Hepatocyte (in vitro differentiated cells): Measurements from ENCODE around the gene C6orf132. TPM values are rescaled to one million over a fixed set of nuclear protein-coding genes. Genes with fewer than 3 reads are reported as not detected.

Experiments used
- DNase-seq: peaks from one replicate; pipeline ENCODE4 v3.0.0-alpha.2; 2016; ENCODE audit warnings: low spot score
- H2AFZ ChIP-seq: fragments of 200-600 bp; sonication (generic); 2 replicates; pipeline ENCODE4 v1.6.0; 2016; ENCODE audit warnings: antibody characterized with exemption, mild to moderate bottlenecking
- H3K27ac ChIP-seq: fragments of 200-600 bp; sonication (generic); 2 replicates; pipeline ENCODE4 v1.5.1; 2016; ENCODE audit warnings: mild to moderate bottlenecking
- H3K27me3 ChIP-seq: fragments of 200-600 bp; sonication (generic); 2 replicates; pipeline ENCODE4 v1.6.1; 2016
- H3K36me3 ChIP-seq: fragments of 200-600 bp; sonication (generic); replicated peaks from 2 replicates; pipeline ENCODE4 v1.5.1; 2016; ENCODE audit warnings: low read depth; ENCODE audit not compliant: insufficient read depth
- H3K4me1 ChIP-seq: fragments of 200-600 bp; sonication (generic); 2 replicates; pipeline ENCODE4 v1.5.1; 2016; ENCODE audit warnings: mild to moderate bottlenecking, moderate library complexity; ENCODE audit not compliant: insufficient read depth
- H3K4me2 ChIP-seq: fragments of 200-600 bp; sonication (generic); 2 replicates; pipeline ENCODE4 v1.6.0; 2016
- H3K4me3 ChIP-seq: fragments of 200-600 bp; sonication (generic); 2 replicates; pipeline ENCODE4 v1.5.1; 2016; ENCODE audit warnings: mild to moderate bottlenecking
- H3K79me2 ChIP-seq: fragments of 200-600 bp; sonication (generic); 2 replicates; pipeline ENCODE4 v1.6.0; 2017; ENCODE audit warnings: mild to moderate bottlenecking
- H3K9me2 ChIP-seq: fragments of 200-600 bp; sonication (generic); replicated peaks from 2 replicates; pipeline ENCODE4 v1.6.0; 2017; ENCODE audit warnings: mild to moderate bottlenecking; ENCODE audit not compliant: insufficient read depth
- H3K9me3 ChIP-seq: fragments of 200-600 bp; sonication (generic); 2 replicates; pipeline ENCODE4 v1.5.1; 2016; ENCODE audit warnings: low read depth, mild to moderate bottlenecking
- H4K20me1 ChIP-seq: fragments of 200-600 bp; sonication (generic); 2 replicates; pipeline ENCODE4 v1.6.0; 2016; ENCODE audit warnings: mild to moderate bottlenecking; ENCODE audit not compliant: insufficient read depth, poor library complexity, severe bottlenecking
- CTCF ChIP-seq: fragments of 200-600 bp; sonication (generic); IDR thresholded peaks from 2 replicates; pipeline ENCODE4 v1.5.1; 2016; ENCODE audit warnings: antibody characterized with exemption, mild to moderate bottlenecking; ENCODE audit not compliant: poor library complexity
- EZH2 ChIP-seq: fragments of 200-600 bp; sonication (generic); IDR thresholded peaks from 2 replicates; pipeline ENCODE4 v1.6.1; 2016; ENCODE audit warnings: antibody characterized with exemption, mild to moderate bottlenecking, borderline replicate concordance
- EZH2phosphoT487 ChIP-seq: fragments of 200-600 bp; sonication (generic); IDR thresholded peaks from one replicate; pipeline ENCODE4 v1.6.1; 2018; ENCODE audit warnings: antibody characterized with exemption, mild to moderate bottlenecking, low read depth, moderate library complexity; ENCODE audit not compliant: unreplicated experiment, severe bottlenecking
- WGBS: methylation state at CpG from one replicate; pipeline ENCODE4 v1.1.6; 2016; ENCODE audit warnings: low lambda C conversion rate; ENCODE audit errors: missing lambda C conversion rate; 5-methylcytosine and 5-hydroxymethylcytosine counted together
- polyA plus RNA-seq: library from polyadenylated mRNA; unstranded; fragments of >200 nt; fragmentation: Nextera tagmentation; extraction: Ambion mirVana; gene quantifications from 2 replicates; pipeline ENCODE4 v1.2.1, GENCODE V29; 2016
- total RNA-seq: library from RNA; depleted of rRNA; stranded (reverse); fragments of >200 nt; gene quantifications from 2 replicates; pipeline ENCODE4 v1.2.3, GENCODE V29; 2014

The C6orf132 gene
- total and polyA plus RNA-seq, 2 experiments from 2014 or later = 10.5 to 12.5 TPM

GRCh38 chr6:42137194-42137753, 5.1 kb downstream of the C6orf132 start:
- Histone ChIP-seq H3K4me1 (peaks cover 52% of the 10 kb centered on the region), H3K27me3 (no peaks in the 10 kb centered on the region), H3K9me3 (no peaks in the 10 kb centered on the region), H3K4me3 (no peak overlapping the region), H2AFZ (no peak overlapping the region), H3K4me2 (peak overlapping the region; percentile 87), H3K79me2 (peaks cover 70% of the 10 kb centered on the region), H3K36me3 (no peaks in the 10 kb centered on the region), H4K20me1 (no peaks in the 10 kb centered on the region), H3K27ac (peak overlapping the region; percentile 96), H3K9me2 (no peaks in the 10 kb centered on the region)
- WGBS = 37% methylated on average over 7 of the region's 7 CpGs
- peak; percentile 68 for DNase-seq
- TF ChIP-seq EZH2phosphoT487 (no peak), CTCF (no peak), EZH2 (no peak)

GRCh38 chr6:42136508-42137193, 5.8 kb downstream of the C6orf132 start:
- Histone ChIP-seq H3K4me1 (peaks cover 51% of the 10 kb centered on the region), H3K9me2 (no peaks in the 10 kb centered on the region), H3K27ac (peak overlapping the region; percentile 96), H4K20me1 (no peaks in the 10 kb centered on the region), H3K9me3 (no peaks in the 10 kb centered on the region), H3K4me2 (peak overlapping the region; percentile 87), H3K27me3 (no peaks in the 10 kb centered on the region), H3K79me2 (peaks cover 67% of the 10 kb centered on the region), H2AFZ (no peak overlapping the region), H3K36me3 (no peaks in the 10 kb centered on the region), H3K4me3 (no peak overlapping the region)
- 28% methylated on average over 14 of the region's 14 CpGs for WGBS
- peak; percentile 76 for DNase-seq
- TF ChIP-seq EZH2phosphoT487 (no peak), CTCF (peak; percentile 31)

GRCh38 chr6:42135722-42136121, 6.7 kb downstream of the C6orf132 start:
- Histone ChIP-seq H3K4me1 (peaks cover 45% of the 10 kb centered on the region), H3K27me3 (no peaks in the 10 kb centered on the region), H3K36me3 (no peaks in the 10 kb centered on the region), H4K20me1 (no peaks in the 10 kb centered on the region), H3K27ac (peak overlapping the region; percentile 34), H3K4me3 (no peak overlapping the region), H3K4me2 (no peak overlapping the region), H3K9me2 (no peaks in the 10 kb centered on the region), H3K9me3 (no peaks in the 10 kb centered on the region), H3K79me2 (peaks cover 67% of the 10 kb centered on the region), H2AFZ (no peak overlapping the region)
- 84% methylated on average over 2 of the region's 2 CpGs for WGBS
- DNase-seq = no peak
- TF ChIP-seq CTCF (no peak), EZH2 (no peak), EZH2phosphoT487 (no peak)
